K562 (cell line): Measurements from ENCODE around the gene TBC1D2B. TPM values are rescaled to one million over a fixed set of nuclear protein-coding genes. Genes with fewer than 3 reads are reported as not detected.

Source experiments
- ARID2 ChIP-seq: fragments of 450-650 bp; IDR thresholded peaks from 2 replicates; pipeline ENCODE4 v1.6.1; 2017; ENCODE audit warnings: antibody characterized with exemption, mild to moderate bottlenecking
- CC2D1A ChIP-seq: fragments of 450-650 bp; IDR thresholded peaks from 2 replicates; pipeline ENCODE4 v1.6.1; 2017; ENCODE audit warnings: mild to moderate bottlenecking
- ESRRB ChIP-seq: fragments of 250-450 bp; sonication (Bioruptor Pico); IDR thresholded peaks from 2 replicates; pipeline ENCODE4 v1.5.0; 2020; ENCODE audit warnings: mild to moderate bottlenecking, moderate library complexity, borderline replicate concordance
- HMGN3 ChIP-seq: IDR thresholded peaks from 2 replicates; pipeline ENCODE4 v1.6.1; 2011; ENCODE audit warnings: borderline replicate concordance, low read depth, mild to moderate bottlenecking, mixed read lengths, low read length; ENCODE audit not compliant: insufficient read length; ENCODE audit errors: extremely low read depth
- MAZ ChIP-seq, 2 experiments: fragments of 450-650 bp in 1 of 2; sonication (generic) in 1 of 2; formaldehyde crosslinking; IDR thresholded peaks in 1 of 2; conservative IDR thresholded peaks in 1 of 2; 2 replicates each; pipeline versions ENCODE4 v1.4.0 to v1.5.0; 2020; ENCODE audit warnings: mild to moderate bottlenecking in 1 of 2, missing genetic modification reagents in 1 of 2
- MCM7 ChIP-seq, 2 experiments: fragments of 450-650 bp; IDR thresholded peaks; 2 replicates each; pipeline ENCODE4 v1.6.1; 2016 to 2018
- NRF1 ChIP-seq, 2 experiments: fragments of 450-650 bp; IDR thresholded peaks in 1 of 2; conservative IDR thresholded peaks in 1 of 2; 2 replicates each; pipeline ENCODE4 v1.6.1; 2014; ENCODE audit warnings: mild to moderate bottlenecking in 2 of 2
- PHB ChIP-seq: fragments of 250-450 bp; sonication (Bioruptor Pico); IDR thresholded peaks from 2 replicates; pipeline ENCODE4 v1.5.0; 2021
- PKNOX1 ChIP-seq: fragments of 450-650 bp; IDR thresholded peaks from 2 replicates; pipeline ENCODE4 v1.6.1; 2016
- POLR2AphosphoS5 ChIP-seq: IDR thresholded peaks from 2 replicates; pipeline ENCODE4 v1.6.1; 2011; ENCODE audit warnings: mild to moderate bottlenecking, low read depth, low read length, moderate library complexity; ENCODE audit not compliant: control insufficient read depth, insufficient read depth
- POLR3G ChIP-seq: IDR thresholded peaks from 2 replicates; pipeline ENCODE4 v1.6.1; 2011; ENCODE audit not compliant: insufficient read length, insufficient replicate concordance; ENCODE audit errors: extremely low read depth
- SMAD4 ChIP-seq: fragments of 250-450 bp; sonication (Bioruptor Pico); conservative IDR thresholded peaks from 2 replicates; pipeline ENCODE4 v1.8.0; 2021; ENCODE audit warnings: inconsistent platforms, mild to moderate bottlenecking, moderate library complexity
- TCFL5 ChIP-seq: fragments of 250-450 bp; sonication (Bioruptor Pico); conservative IDR thresholded peaks from 2 replicates; pipeline ENCODE4 v1.6.1; 2021; ENCODE audit warnings: mild to moderate bottlenecking, moderate library complexity, matching md5 sums
- YBX1 ChIP-seq: fragments of 450-650 bp; IDR thresholded peaks from 2 replicates; pipeline ENCODE4 v1.7.1; 2016; ENCODE audit warnings: mild to moderate bottlenecking
- ZNF511 ChIP-seq: sonication (generic); formaldehyde crosslinking; IDR thresholded peaks from 2 replicates; pipeline ENCODE4 v1.8.0; 2022; ENCODE audit warnings: mild to moderate bottlenecking, missing genetic modification reagents
- ZNF695 ChIP-seq: fragments of 450-650 bp; formaldehyde crosslinking; IDR thresholded peaks from 2 replicates; pipeline ENCODE4 v1.4.0; 2020; ENCODE audit warnings: mild to moderate bottlenecking, moderate library complexity
- polyA plus RNA-seq, 8 experiments: library from polyadenylated mRNA; depleted of rRNA in 4 of 8; stranded (reverse) in 5 of 8; unstranded in 3 of 8; fragments of >200 nt; fragmentation: Nextera tagmentation in 2 of 8; fragmentation: Illumina TruSeq in 1 of 8; extraction: Ambion mirVana in 2 of 8; extraction: Trizol in 1 of 8; gene quantifications; 2 replicates each; pipeline versions ENCODE4 v1.2.1 to v1.2.3, GENCODE V29; 2011 to 2014; ENCODE audit warnings: inconsistent platforms in 1 of 8, missing spikeins in 1 of 8
- total RNA-seq, 7 experiments: library from RNA; depleted of rRNA in 6 of 7; stranded (reverse); fragments of >200 nt in 6 of 7; fragmentation: Illumina TruSeq in 2 of 7; extraction: Trizol in 2 of 7; gene quantifications; 2 replicates each; pipeline versions ENCODE4 v1.2.1 to v1.2.3, GENCODE V29; 2011 to 2021; ENCODE audit warnings: low replicate concordance in 1 of 7
- TF ChIP-seq, protein P1 (sequence below): fragments of 200-400 bp; formaldehyde crosslinking; IDR thresholded peaks from 2 replicates; pipeline ENCODE4 v1.6.1; 2017; ENCODE audit warnings: mild to moderate bottlenecking, low read depth, low read length, moderate library complexity
- TF ChIP-seq, protein P2 (sequence below): sonication (generic); formaldehyde crosslinking; IDR thresholded peaks from 2 replicates; pipeline ENCODE4 v1.8.0; 2023; ENCODE audit warnings: mild to moderate bottlenecking, missing genetic modification reagents

Gene TBC1D2B
- total and polyA plus RNA-seq, 9 of the 15 experiments (the other 6 are each of a cell fraction or from before 2014, with no cell fraction given), result 0.15 to 16.3 (median 8.9) TPM

DNA sequence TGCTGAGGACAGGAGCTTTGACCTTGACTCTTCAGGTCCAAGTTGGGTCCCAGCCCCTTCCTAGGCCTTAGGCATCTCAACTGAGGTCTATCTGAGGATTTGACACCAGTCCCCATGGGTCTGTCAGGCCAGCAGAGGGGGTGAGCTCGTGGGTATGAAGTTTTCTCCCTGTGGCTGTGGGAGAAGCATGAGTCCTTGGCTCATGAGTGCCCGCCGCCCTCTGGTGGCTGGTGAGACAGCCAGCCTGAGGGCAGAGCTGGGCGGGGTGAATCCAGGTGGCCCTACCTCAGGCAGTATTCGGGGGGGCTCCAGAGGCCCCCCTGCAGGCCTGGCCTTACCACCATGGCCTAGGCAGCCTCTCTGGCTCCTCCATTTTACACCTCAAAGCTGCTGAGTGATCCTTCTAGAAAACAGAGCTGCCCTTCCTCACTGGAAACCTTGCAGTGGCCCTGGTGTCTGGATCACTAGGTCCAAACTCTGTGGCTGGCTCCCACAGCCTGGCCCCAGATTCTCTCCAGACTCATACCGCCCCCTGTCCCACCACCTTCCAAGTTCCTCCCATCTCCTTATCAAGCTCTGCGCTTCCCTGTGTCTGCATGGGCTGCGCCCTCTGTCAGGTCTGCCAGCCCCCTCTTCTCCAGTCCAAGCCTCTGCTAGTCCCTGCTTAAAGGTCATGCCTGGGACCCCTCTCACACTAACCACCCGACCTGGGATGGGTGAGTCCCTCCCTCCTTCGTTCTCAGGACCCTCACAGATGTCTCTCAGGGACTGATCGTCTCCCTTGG lies 31.0 kb upstream of the TBC1D2B start (continued):
- TF ChIP-seq POLR3G, result no peak
- no peak for TF ChIP-seq PKNOX1
- TF ChIP-seq CC2D1A, result 0 out of 2 replicates have a peak, but pooled peaks have one; percentile 31
- TF ChIP-seq POLR2AphosphoS5, result no peak
- TF ChIP-seq MAZ (CRISPR knock-in tag; conservative IDR thresholded peaks at IDR 0.05 in 1 of 2, IDR thresholded peaks at IDR 0.05 in 1 of 2), result peak in 1 of 2 experiments; percentile 65; a peak in 2 of 4 replicates
- no peak for TF ChIP-seq ZNF511 (CRISPR knock-in tag)
- no peak for TF ChIP-seq HMGN3
- no peak for TF ChIP-seq SMAD4 (CRISPR knock-in tag)
- no peak for TF ChIP-seq ESRRB (CRISPR knock-in tag)
- TF ChIP-seq MCM7 (IDR thresholded peaks at IDR 0.05), result no peak
- no peak for TF ChIP-seq TCFL5 (CRISPR knock-in tag)
- TF ChIP-seq, protein P1, sequence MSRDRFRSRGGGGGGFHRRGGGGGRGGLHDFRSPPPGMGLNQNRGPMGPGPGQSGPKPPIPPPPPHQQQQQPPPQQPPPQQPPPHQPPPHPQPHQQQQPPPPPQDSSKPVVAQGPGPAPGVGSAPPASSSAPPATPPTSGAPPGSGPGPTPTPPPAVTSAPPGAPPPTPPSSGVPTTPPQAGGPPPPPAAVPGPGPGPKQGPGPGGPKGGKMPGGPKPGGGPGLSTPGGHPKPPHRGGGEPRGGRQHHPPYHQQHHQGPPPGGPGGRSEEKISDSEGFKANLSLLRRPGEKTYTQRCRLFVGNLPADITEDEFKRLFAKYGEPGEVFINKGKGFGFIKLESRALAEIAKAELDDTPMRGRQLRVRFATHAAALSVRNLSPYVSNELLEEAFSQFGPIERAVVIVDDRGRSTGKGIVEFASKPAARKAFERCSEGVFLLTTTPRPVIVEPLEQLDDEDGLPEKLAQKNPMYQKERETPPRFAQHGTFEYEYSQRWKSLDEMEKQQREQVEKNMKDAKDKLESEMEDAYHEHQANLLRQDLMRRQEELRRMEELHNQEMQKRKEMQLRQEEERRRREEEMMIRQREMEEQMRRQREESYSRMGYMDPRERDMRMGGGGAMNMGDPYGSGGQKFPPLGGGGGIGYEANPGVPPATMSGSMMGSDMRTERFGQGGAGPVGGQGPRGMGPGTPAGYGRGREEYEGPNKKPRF, result no peak
- TF ChIP-seq NRF1 (conservative IDR thresholded peaks at IDR 0.05 in 1 of 2, IDR thresholded peaks at IDR 0.05 in 1 of 2), result no peak
- 0 out of 2 replicates have a peak, but pooled peaks have one; percentile 37 for TF ChIP-seq ARID2
- no peak for TF ChIP-seq PHB (CRISPR knock-in tag)
- TF ChIP-seq ZNF695 (CRISPR knock-in tag), result no peak
- TF ChIP-seq, protein P2, sequence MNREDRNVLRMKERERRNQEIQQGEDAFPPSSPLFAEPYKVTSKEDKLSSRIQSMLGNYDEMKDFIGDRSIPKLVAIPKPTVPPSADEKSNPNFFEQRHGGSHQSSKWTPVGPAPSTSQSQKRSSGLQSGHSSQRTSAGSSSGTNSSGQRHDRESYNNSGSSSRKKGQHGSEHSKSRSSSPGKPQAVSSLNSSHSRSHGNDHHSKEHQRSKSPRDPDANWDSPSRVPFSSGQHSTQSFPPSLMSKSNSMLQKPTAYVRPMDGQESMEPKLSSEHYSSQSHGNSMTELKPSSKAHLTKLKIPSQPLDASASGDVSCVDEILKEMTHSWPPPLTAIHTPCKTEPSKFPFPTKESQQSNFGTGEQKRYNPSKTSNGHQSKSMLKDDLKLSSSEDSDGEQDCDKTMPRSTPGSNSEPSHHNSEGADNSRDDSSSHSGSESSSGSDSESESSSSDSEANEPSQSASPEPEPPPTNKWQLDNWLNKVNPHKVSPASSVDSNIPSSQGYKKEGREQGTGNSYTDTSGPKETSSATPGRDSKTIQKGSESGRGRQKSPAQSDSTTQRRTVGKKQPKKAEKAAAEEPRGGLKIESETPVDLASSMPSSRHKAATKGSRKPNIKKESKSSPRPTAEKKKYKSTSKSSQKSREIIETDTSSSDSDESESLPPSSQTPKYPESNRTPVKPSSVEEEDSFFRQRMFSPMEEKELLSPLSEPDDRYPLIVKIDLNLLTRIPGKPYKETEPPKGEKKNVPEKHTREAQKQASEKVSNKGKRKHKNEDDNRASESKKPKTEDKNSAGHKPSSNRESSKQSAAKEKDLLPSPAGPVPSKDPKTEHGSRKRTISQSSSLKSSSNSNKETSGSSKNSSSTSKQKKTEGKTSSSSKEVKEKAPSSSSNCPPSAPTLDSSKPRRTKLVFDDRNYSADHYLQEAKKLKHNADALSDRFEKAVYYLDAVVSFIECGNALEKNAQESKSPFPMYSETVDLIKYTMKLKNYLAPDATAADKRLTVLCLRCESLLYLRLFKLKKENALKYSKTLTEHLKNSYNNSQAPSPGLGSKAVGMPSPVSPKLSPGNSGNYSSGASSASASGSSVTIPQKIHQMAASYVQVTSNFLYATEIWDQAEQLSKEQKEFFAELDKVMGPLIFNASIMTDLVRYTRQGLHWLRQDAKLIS, result no peak
- TF ChIP-seq YBX1, result no peak
